ENCODE data around the gene NDUFV3.
"Not testable (repeated sequence)": the region's sequence is repeated elsewhere in the genome, so short reads cannot be mapped to it uniquely, and the experiment has no call there.

The NDUFV3 gene

DNA sequence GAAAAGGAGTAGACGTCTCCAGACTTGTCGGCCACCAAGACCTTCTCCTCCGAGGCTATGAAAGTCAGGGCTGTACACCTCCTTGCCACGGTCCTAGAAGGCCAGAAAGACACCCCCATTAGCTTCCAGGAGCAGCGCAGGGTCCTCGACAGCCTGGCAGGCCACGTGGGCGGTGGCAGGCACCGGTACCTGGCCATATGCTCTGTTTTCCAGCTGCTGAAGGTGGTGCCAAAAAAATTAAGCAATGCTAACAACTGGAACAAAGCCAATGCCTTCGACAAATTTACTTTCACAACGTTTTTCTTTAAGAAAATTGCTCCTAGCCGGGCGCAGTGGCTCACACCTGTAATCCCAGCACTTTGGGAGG, 29.6 kb upstream of the NDUFV3 start:
- TF ChIP-seq, protein P1, sequence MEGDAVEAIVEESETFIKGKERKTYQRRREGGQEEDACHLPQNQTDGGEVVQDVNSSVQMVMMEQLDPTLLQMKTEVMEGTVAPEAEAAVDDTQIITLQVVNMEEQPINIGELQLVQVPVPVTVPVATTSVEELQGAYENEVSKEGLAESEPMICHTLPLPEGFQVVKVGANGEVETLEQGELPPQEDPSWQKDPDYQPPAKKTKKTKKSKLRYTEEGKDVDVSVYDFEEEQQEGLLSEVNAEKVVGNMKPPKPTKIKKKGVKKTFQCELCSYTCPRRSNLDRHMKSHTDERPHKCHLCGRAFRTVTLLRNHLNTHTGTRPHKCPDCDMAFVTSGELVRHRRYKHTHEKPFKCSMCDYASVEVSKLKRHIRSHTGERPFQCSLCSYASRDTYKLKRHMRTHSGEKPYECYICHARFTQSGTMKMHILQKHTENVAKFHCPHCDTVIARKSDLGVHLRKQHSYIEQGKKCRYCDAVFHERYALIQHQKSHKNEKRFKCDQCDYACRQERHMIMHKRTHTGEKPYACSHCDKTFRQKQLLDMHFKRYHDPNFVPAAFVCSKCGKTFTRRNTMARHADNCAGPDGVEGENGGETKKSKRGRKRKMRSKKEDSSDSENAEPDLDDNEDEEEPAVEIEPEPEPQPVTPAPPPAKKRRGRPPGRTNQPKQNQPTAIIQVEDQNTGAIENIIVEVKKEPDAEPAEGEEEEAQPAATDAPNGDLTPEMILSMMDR (IDR thresholded peaks at IDR 0.05; ENCODE audit: low read depth, low read length, missing control alignments), result no peak
- no peak overlapping the region for H3K4me3 ChIP-seq (ENCODE audit: low read depth, low read length)
- no peak for DNase-seq (ENCODE audit: low read depth)

DNA sequence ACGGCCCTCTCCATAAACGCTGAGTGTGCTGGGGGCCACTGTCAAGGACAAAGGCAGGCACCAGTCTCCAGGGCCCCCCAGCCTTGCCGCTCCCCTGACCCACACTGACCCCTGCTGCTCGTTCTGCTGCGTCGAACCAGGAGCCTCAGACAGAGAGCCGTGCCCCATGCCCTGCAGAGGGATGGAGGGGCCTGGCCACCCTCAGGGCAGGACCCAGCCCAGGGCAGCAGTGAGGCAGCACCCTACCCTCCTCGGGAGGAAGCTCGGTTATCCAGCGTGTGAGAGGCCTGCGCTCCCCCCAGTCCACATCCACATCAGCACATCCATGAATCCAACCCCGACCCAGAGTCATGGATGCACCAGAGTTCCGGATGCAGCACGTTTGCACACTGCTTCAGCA, 28.8 kb upstream of the NDUFV3 start:
- DNase-seq (ENCODE audit: low read depth), result no peak
- H3K4me3 ChIP-seq (ENCODE audit: low read depth, low read length), result no peak overlapping the region
- TF ChIP-seq, protein P1 (IDR thresholded peaks at IDR 0.05; ENCODE audit: low read depth, low read length, missing control alignments), result no peak

DNA sequence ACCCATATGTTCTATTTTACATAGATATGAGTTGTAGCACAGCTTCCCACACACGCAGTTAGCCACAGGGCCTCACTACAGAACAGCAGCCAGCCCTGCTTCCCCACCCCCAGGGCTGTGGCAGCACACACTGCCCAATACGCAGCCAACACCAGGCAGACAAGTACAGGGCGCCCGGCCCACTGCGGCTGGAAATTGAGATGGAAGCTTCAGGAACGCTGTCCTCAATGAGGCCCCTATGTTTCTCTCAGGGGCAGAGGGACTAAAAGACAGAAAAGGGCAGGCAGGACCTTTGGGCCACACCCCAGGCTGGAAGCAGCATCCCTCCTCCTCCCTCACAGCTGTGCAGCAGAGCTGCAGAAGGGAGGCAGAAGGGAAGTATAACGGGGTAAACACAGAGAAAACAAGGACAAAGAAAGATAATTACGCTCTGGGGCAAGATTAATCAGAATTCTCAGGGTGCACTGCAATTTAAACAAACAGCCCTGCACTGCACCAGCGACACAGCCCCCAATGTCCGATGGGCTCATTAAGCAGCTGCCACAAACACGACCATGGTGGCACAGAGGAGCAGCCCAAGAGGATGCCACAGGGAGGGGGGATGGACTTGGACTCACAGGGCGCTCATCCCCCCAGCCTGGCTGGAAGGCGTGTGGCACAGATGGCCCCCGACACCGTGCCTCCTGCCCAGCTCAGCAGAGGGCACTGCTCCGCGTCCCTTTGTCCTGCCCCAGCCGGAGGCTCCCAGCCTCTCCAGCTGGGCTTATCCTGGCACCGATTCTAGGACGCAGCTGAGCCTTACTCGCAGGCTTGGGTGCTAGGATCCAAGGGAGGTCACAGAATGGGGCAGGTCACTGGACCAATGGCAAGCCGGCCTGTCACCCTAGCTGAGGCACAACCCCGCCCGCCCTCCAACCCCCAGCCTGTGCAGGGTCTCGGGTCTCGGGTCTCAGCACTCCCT, 28.0 kb upstream of the NDUFV3 start:
- TF ChIP-seq, protein P1 (IDR thresholded peaks at IDR 0.05; ENCODE audit: low read depth, low read length, missing control alignments), result no peak
- no peak for DNase-seq (ENCODE audit: low read depth)
- no peak overlapping the region for H3K4me3 ChIP-seq (ENCODE audit: low read depth, low read length)

DNA sequence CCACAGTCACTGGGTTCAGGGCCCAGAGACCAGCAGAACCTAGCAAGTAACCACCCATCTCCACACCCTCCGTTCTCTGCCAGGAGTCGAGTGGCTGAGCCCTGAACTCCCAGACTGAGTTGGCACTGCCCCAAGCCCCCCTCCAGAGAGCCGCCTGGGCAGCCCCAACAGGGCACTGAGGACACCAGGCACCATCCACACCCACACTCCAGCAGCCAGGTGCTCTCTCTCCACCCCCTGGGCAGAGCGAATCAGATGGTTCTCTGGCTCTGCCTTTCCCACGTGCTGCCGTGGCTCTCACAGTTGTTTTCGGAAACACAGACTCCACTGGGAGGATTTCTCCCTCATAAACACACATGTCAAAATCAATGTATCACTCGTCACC, 27.3 kb upstream of the NDUFV3 start:
- TF ChIP-seq, protein P1 (IDR thresholded peaks at IDR 0.05; ENCODE audit: low read depth, low read length, missing control alignments), result no peak
- H3K4me3 ChIP-seq (ENCODE audit: low read depth, low read length), result no peak overlapping the region
- DNase-seq (ENCODE audit: low read depth), result no peak

DNA sequence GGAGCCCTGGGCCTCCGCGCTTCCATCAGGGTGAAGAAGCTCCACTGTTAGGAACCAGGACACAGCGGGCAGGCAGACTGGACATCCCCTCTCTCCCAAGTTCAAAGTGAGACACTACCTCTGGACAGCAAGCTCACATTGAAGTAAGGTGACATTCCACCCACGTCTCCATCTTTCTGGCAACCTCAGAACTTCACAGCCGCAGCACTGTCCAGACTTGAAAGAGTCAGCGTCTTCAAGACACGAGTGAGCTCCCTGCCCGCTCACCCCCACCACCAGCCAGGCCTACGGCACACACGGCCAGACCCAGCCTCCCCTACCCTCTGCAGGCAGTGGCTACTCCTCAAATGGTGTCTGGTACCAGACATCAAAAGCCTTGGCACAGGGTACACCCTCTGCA, 24.9 kb upstream of the NDUFV3 start:
- H3K4me3 ChIP-seq (ENCODE audit: low read depth, low read length), result no peak overlapping the region
- DNase-seq (ENCODE audit: low read depth), result no peak
- TF ChIP-seq, protein P1 (IDR thresholded peaks at IDR 0.05; ENCODE audit: low read depth, low read length, missing control alignments), result no peak

DNA sequence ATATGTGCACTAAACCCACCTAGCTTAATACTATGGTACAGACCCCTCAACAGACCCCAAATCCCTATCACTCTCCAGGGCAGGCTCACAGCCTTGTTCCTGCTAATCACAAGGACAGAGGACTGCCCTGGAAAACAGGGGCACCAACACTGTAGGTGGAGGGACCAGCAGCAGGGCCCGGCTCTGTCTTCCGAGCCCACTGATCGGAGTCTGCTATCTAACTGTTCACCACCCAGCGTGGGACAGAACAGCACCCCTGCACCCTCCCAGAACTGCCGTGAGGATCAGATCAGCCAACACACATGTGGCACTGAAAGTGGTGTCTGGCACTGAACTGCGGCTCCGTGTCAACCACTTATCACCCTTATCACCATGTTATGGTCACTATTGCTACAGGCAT, 20.0 kb upstream of the NDUFV3 start:
- no peak for DNase-seq (ENCODE audit: low read depth)

DNA sequence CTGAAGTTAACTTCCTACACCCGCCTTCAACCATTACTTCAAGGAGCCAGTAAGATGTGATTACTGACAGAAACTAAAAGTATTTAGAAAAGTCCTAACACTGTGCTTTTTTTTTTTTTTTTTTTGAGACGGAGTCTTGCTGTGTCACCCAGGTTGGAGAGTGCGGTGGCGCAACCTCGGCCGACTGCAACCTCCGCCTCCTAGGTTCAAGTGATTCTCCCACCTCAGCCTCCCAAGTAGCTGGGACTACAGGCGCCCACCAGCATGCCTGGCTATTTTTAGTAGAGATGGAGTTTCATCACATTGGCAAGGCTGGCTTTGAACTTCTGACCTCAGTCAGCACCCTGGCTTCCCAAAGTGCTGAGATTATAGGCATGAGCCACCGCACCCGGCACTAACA, 17.3 kb upstream of the NDUFV3 start:
- not testable (repeated sequence) for DNase-seq (ENCODE audit: low read depth)

More for the DNA sequence above, 20.0 kb upstream of the NDUFV3 start:
- no peak overlapping the region for H3K4me3 ChIP-seq (ENCODE audit: low read depth, low read length)
- TF ChIP-seq, protein P1 (IDR thresholded peaks at IDR 0.05; ENCODE audit: low read depth, low read length, missing control alignments), result no peak

More for the DNA sequence above, 17.3 kb upstream of the NDUFV3 start:
- H3K4me3 ChIP-seq (ENCODE audit: low read depth, low read length), result not testable (repeated sequence)

Data from GM12864 (cell line).